ENCODE measurements around the gene CD248.

Gene CD248

DNA sequence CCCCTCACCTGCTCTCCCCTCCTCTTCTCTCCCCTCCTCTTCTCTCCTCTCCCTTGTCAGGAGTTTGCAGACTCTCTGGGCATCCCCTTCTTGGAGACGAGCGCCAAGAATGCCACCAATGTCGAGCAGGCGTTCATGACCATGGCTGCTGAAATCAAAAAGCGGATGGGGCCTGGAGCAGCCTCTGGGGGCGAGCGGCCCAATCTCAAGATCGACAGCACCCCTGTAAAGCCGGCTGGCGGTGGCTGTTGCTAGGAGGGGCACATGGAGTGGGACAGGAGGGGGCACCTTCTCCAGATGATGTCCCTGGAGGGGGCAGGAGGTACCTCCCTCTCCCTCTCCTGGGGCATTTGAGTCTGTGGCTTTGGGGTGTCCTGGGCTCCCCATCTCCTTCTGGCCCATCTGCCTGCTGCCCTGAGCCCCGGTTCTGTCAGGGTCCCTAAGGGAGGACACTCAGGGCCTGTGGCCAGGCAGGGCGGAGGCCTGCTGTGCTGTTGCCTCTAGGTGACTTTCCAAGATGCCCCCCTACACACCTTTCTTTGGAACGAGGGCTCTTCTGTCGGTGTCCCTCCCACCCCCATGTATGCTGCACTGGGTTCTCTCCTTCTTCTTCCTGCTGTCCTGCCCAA, 40.7 kb downstream of the CD248 start:
- no peaks in the 10 kb centered on the region; the same call in 1 of the 2 replicates for H4K20me1 ChIP-seq (ENCODE audit: low read depth, low read length)
- H3K79me2 ChIP-seq (ENCODE audit: insufficient read depth, low read length), result no peaks in the 10 kb centered on the region
- no peak overlapping the region for H2AFZ ChIP-seq (ENCODE audit: low read depth, low read length, severe bottlenecking)
- TF ChIP-seq CTCF (IDR thresholded peaks at IDR 0.05; ENCODE audit: insufficient read depth, low read length, poor library complexity, severe bottlenecking) (no peak), EZH2phosphoT487 (conservative IDR thresholded peaks at IDR 0.05; ENCODE audit: low read length) (no peak)
- H3K27me3 ChIP-seq (ENCODE audit: low read length), result no peaks in the 10 kb centered on the region
- no peak overlapping the region for H3K4me3 ChIP-seq (ENCODE audit: insufficient read depth, low read length, poor library complexity, severe bottlenecking)
- H3K9me3 ChIP-seq (ENCODE audit: insufficient read depth, low read length), result no peaks in the 10 kb centered on the region
- H3F3A ChIP-seq (ENCODE audit: insufficient read depth), result peaks cover 2% of the 10 kb centered on the region; the same call in 1 of the 2 replicates
- no peak overlapping the region for H3K4me2 ChIP-seq (ENCODE audit: low read depth, low read length, poor library complexity, severe bottlenecking)
- no peaks in the 10 kb centered on the region for H3K9me2 ChIP-seq (replicated peaks; ENCODE audit: insufficient read depth, low read length)
- 0 out of 2 replicates have a peak, but pooled peaks cover 5% of the 10 kb centered on the region for H3K36me3 ChIP-seq (ENCODE audit: low read length)
- no peak overlapping the region for H3K27ac ChIP-seq (ENCODE audit: low read depth, low read length)
- H3K9ac ChIP-seq (ENCODE audit: low read length), result no peak overlapping the region

DNA sequence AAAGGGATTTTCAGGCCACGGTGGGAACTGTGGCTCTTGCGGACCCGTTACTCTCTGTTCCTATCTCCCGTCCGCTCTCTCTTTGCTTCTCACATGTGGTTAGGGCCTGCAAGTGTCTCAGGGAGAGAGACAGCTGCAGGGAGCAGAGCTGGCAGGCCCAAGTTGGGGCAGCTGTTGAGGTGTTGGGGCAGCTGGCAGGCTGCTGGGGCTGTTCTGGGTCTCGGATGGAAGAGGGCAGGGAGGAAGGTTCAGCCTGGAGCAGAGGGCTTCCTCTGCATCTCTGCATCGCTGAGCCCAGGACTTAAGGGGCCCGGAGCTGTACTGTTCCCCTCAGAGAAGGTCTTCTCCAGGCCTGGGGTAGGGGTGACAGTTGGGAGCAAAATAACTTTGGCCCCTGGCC, 41.4 kb downstream of the CD248 start:
- Histone ChIP-seq H3F3A (ENCODE audit: insufficient read depth) (no peaks in the 10 kb centered on the region), H2AFZ (ENCODE audit: low read depth, low read length, severe bottlenecking) (no peak overlapping the region), H3K9me3 (ENCODE audit: insufficient read depth, low read length) (no peaks in the 10 kb centered on the region), H3K79me2 (ENCODE audit: insufficient read depth, low read length) (peaks cover 5% of the 10 kb centered on the region), H3K9me2 (replicated peaks; ENCODE audit: insufficient read depth, low read length) (no peaks in the 10 kb centered on the region), H4K20me1 (ENCODE audit: low read depth, low read length) (no peaks in the 10 kb centered on the region; the same call in 1 of the 2 replicates), H3K27me3 (ENCODE audit: low read length) (no peaks in the 10 kb centered on the region), H3K9ac (ENCODE audit: low read length) (no peak overlapping the region), H3K4me3 (ENCODE audit: insufficient read depth, low read length, poor library complexity, severe bottlenecking) (no peak overlapping the region), H3K4me2 (ENCODE audit: low read depth, low read length, poor library complexity, severe bottlenecking) (no peak overlapping the region), H3K36me3 (ENCODE audit: low read length) (0 out of 2 replicates have a peak, but pooled peaks cover 5% of the 10 kb centered on the region), H3K27ac (ENCODE audit: low read depth, low read length) (no peak overlapping the region)
- TF ChIP-seq EZH2phosphoT487 (conservative IDR thresholded peaks at IDR 0.05; ENCODE audit: low read length), result no peak
- no peak for TF ChIP-seq CTCF (IDR thresholded peaks at IDR 0.05; ENCODE audit: insufficient read depth, low read length, poor library complexity, severe bottlenecking)

- Histone ChIP-seq H3K27ac (ENCODE audit: low read depth, low read length) (no peak overlapping the region), H3K4me3 (ENCODE audit: insufficient read depth, low read length, poor library complexity, severe bottlenecking) (no peak overlapping the region), H3K9ac (ENCODE audit: low read length) (no peak overlapping the region), H4K20me1 (ENCODE audit: low read depth, low read length) (no peaks in the 10 kb centered on the region; the same call in 1 of the 2 replicates), H3K9me2 (replicated peaks; ENCODE audit: insufficient read depth, low read length) (no peaks in the 10 kb centered on the region), H2AFZ (ENCODE audit: low read depth, low read length, severe bottlenecking) (no peak overlapping the region), H3K9me3 (ENCODE audit: insufficient read depth, low read length) (no peaks in the 10 kb centered on the region), H3K79me2 (ENCODE audit: insufficient read depth, low read length) (peaks cover 17% of the 10 kb centered on the region), H3F3A (ENCODE audit: insufficient read depth) (no peaks in the 10 kb centered on the region), H3K36me3 (ENCODE audit: low read length) (0 out of 2 replicates have a peak, but pooled peaks cover 5% of the 10 kb centered on the region), H3K4me2 (ENCODE audit: low read depth, low read length, poor library complexity, severe bottlenecking) (no peak overlapping the region), H3K27me3 (ENCODE audit: low read length) (no peaks in the 10 kb centered on the region)
- TF ChIP-seq CTCF (IDR thresholded peaks at IDR 0.05; ENCODE audit: insufficient read depth, low read length, poor library complexity, severe bottlenecking), result no peak
- TF ChIP-seq EZH2phosphoT487 (conservative IDR thresholded peaks at IDR 0.05; ENCODE audit: low read length), result no peak
Measured at GRCh38 chr11:66274219-66274618, 42.6 kb downstream of the CD248 start.
